HepG2 (cell line): Measurements from ENCODE around the gene TMEM139.
"Not testable (repeated sequence)": the region's sequence is repeated elsewhere in the genome, so short reads cannot be mapped to it uniquely, and the experiment has no call there.

ENCODE experiments used
- CHD2 ChIP-seq: IDR thresholded peaks from 2 replicates; pipeline ENCODE4 v1.6.1; 2011; ENCODE audit warnings: low read depth, low read length, improper control_type of control experiment
- CTCF ChIP-seq: sonication (generic); formaldehyde crosslinking; IDR thresholded peaks from 2 replicates; pipeline ENCODE4 v1.5.0; 2020; ENCODE audit warnings: mild to moderate bottlenecking, missing genetic modification reagents, moderate library complexity
- ELK4 ChIP-seq: sonication (generic); formaldehyde crosslinking; IDR thresholded peaks from 2 replicates; pipeline ENCODE4 v1.9.0; 2021; ENCODE audit warnings: missing genetic modification reagents, borderline replicate concordance
- LCORL ChIP-seq, 2 experiments: fragments of 450-650 bp in 1 of 2; sonication (generic) in 1 of 2; formaldehyde crosslinking in 1 of 2; IDR thresholded peaks; 2 replicates each; pipeline versions ENCODE4 v1.5.0 to v1.6.1; 2017 to 2020; ENCODE audit warnings: antibody characterized with exemption in 1 of 2, missing genetic modification reagents in 1 of 2
- MAFF ChIP-seq: IDR thresholded peaks from 2 replicates; pipeline ENCODE4 v1.6.1; 2011; ENCODE audit warnings: low read depth, low read length, improper control_type of control experiment
- NPAS2 ChIP-seq: sonication (generic); formaldehyde crosslinking; IDR thresholded peaks from 2 replicates; pipeline ENCODE4 v1.8.0; 2022; ENCODE audit warnings: mild to moderate bottlenecking, missing genetic modification reagents, borderline replicate concordance
- NR2F6 ChIP-seq, 2 experiments: IDR thresholded peaks; 2 replicates each; pipeline ENCODE4 v1.6.1; 2016; ENCODE audit warnings: antibody characterized with exemption in 1 of 2, mild to moderate bottlenecking in 1 of 2
- POLR2A ChIP-seq, 2 experiments: IDR thresholded peaks; 2 replicates each; pipeline ENCODE4 v1.6.1; 2011; ENCODE audit warnings: low read depth in 2 of 2, low read length in 2 of 2, mild to moderate bottlenecking in 1 of 2, moderate library complexity in 1 of 2; ENCODE audit not compliant: insufficient read depth in 1 of 2
- RXRA ChIP-seq: sonication (generic); formaldehyde crosslinking; IDR thresholded peaks from 2 replicates; pipeline ENCODE4 v1.5.1; 2020; ENCODE audit warnings: missing genetic modification reagents
- SALL1 ChIP-seq: sonication (generic); formaldehyde crosslinking; IDR thresholded peaks from 2 replicates; pipeline ENCODE4 v1.8.0; 2022; ENCODE audit warnings: mild to moderate bottlenecking, missing genetic modification reagents
- USF2 ChIP-seq, 2 experiments: sonication (generic) in 1 of 2; formaldehyde crosslinking in 1 of 2; IDR thresholded peaks; 2 replicates each; pipeline versions ENCODE4 v1.5.1 to v1.6.1; 2011 to 2020; ENCODE audit warnings: borderline replicate concordance in 1 of 2, low read depth in 1 of 2, low read length in 1 of 2, mild to moderate bottlenecking in 1 of 2, missing genetic modification reagents in 1 of 2, moderate library complexity in 1 of 2

GRCh38 chr7:143289888-143290287 lies 5.1 kb downstream of the TMEM139 start:
- TF ChIP-seq ELK4 (CRISPR knock-in tag); MAFF; USF2 (IDR thresholded peaks at IDR 0.05; ENCODE audit: low read depth, low read length); USF2 (CRISPR knock-in tag; IDR thresholded peaks at IDR 0.05; ENCODE audit: borderline replicate concordance); NPAS2 (CRISPR knock-in tag); NR2F6 (IDR thresholded peaks at IDR 0.05); NR2F6 (CRISPR knock-in tag; IDR thresholded peaks at IDR 0.05); CHD2; LCORL (IDR thresholded peaks at IDR 0.05); LCORL (CRISPR knock-in tag; IDR thresholded peaks at IDR 0.05); RXRA (CRISPR knock-in tag); POLR2A (IDR thresholded peaks at IDR 0.05; ENCODE audit: insufficient read depth in 1 of 2, low read depth in 2 of 2, low read length in 2 of 2); SALL1 (CRISPR knock-in tag); CTCF: not testable (repeated sequence)
